ENCODE results near the gene WNK2. TPM values are rescaled to one million over a fixed set of nuclear protein-coding genes. Genes with fewer than 3 reads are reported as not detected.

Gene WNK2
- total RNA-seq, 1 donor from 2014 or later = 1.9 TPM

DNA sequence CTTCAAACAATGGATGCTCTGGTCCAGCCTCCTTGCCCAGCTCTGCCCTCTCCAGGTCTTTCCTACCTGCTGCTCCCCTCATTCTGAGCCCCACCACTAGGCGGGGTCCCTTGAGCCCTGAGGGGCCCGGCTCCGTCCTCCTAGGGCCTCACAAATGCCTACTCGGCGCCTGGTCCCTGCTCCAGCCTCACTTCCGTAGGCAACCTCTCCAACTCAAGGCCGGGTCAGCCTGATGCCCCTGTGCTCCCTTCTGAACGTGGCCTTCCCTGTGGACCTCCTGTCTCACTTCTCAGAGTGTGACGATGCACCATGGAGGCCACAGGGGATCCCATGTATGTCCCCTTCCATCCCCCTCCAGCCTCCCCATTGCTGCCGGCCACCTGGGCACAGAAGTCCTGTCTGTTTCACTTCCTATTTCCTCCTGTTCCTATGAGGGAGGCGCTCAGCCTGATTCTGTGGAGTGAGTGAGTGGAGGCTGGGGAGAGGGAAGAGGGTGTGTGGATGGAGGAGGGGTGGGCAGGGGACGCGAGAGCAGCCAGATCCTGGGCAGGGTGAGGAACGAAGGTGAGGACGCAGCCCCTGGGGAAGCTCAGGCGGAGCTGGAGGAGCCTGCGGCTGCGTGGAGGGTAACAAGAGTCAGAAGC is 140.4 kb downstream of the WNK2 start:
- Histone ChIP-seq H2AFZ (ENCODE audit: low read depth, low read length) (no peak overlapping the region), H3K27ac (ENCODE audit: low read depth, low read length) (no peak overlapping the region), H3K36me3 (ENCODE audit: insufficient read depth, low read length) (no peaks in the 10 kb centered on the region), H3K9me3 (ENCODE audit: insufficient read depth, low read depth, low read length) (no peaks in the 10 kb centered on the region), H3K4me1 (ENCODE audit: insufficient read depth, low read length) (no peaks in the 10 kb centered on the region), H3K9ac (ENCODE audit: low read length) (no peak overlapping the region), H3K4me2 (ENCODE audit: low read length) (no peak overlapping the region), H4K20me1 (ENCODE audit: insufficient read depth, low read length) (no peaks in the 10 kb centered on the region), H3K27me3 (ENCODE audit: insufficient read depth, low read length) (no peaks in the 10 kb centered on the region), H3K79me2 (ENCODE audit: insufficient read depth, low read length) (no peaks in the 10 kb centered on the region), H3K4me3 (ENCODE audit: insufficient read depth, low read depth, low read length) (no peak overlapping the region)
- DNase-seq (ENCODE audit: low read depth) (no peak), FAIRE-seq (no peak)
- H3K27me3 Mint-ChIP-seq (ENCODE audit: low read depth, unreplicated experiment) = peaks cover 11% of the 10 kb centered on the region
- H3K36me3 Mint-ChIP-seq (ENCODE audit: low read depth, unreplicated experiment) = no peaks in the 10 kb centered on the region
- H3K4me1 Mint-ChIP-seq (ENCODE audit: low read depth, unreplicated experiment) = peaks cover 3% of the 10 kb centered on the region
- TF ChIP-seq, protein P1, sequence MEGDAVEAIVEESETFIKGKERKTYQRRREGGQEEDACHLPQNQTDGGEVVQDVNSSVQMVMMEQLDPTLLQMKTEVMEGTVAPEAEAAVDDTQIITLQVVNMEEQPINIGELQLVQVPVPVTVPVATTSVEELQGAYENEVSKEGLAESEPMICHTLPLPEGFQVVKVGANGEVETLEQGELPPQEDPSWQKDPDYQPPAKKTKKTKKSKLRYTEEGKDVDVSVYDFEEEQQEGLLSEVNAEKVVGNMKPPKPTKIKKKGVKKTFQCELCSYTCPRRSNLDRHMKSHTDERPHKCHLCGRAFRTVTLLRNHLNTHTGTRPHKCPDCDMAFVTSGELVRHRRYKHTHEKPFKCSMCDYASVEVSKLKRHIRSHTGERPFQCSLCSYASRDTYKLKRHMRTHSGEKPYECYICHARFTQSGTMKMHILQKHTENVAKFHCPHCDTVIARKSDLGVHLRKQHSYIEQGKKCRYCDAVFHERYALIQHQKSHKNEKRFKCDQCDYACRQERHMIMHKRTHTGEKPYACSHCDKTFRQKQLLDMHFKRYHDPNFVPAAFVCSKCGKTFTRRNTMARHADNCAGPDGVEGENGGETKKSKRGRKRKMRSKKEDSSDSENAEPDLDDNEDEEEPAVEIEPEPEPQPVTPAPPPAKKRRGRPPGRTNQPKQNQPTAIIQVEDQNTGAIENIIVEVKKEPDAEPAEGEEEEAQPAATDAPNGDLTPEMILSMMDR (IDR thresholded peaks at IDR 0.05; ENCODE audit: insufficient read depth, low read depth, low read length) = no peak
- no peak for TF ChIP-seq EZH2 (IDR thresholded peaks at IDR 0.05; ENCODE audit: insufficient read depth, low read length)
- no peaks in the 10 kb centered on the region for H3K9me3 Mint-ChIP-seq (ENCODE audit: unreplicated experiment)
- H3K27ac Mint-ChIP-seq (ENCODE audit: unreplicated experiment) = no peak overlapping the region
- H3K4me3 Mint-ChIP-seq (ENCODE audit: unreplicated experiment) = no peak overlapping the region

DNA sequence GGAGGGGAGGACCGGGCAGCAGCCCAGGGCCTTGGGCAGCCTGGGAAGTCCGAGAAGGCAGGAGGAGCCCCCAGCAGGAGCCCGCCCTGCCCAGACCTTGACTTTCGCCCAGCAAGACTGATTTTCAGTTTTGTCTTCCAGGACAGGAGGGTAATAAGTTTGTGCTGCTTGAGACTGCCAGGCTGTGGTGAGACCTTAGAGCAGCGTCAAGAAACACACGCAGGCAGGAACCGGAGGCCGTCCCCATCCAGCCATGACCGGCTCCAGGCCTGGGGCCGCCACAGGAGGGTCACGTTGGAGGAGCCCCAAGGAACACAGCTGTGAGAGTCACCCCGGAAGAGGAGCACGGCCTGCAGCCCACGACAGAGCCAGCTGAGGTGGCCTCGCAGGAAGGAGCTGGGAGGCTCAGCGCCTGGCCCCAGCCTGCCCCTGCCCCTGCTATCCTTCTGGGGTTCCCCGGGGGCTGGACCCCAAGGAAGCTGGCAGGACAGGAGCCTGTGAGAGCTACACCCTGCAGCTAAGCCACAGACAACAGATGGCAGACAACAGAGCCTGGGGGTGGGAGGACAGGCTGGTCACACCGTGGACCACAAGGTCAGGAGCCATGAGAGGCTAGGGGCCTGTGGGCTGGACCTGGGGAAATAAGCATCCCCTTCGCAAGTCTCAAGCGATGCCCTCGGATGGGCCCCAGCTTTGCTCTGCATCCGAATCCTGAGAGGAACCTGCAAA is 141.5 kb downstream of the WNK2 start:
- Histone ChIP-seq H4K20me1 (ENCODE audit: insufficient read depth, low read length) (no peaks in the 10 kb centered on the region), H3K9ac (ENCODE audit: low read length) (no peak overlapping the region), H3K27ac (ENCODE audit: low read depth, low read length) (no peak overlapping the region), H2AFZ (ENCODE audit: low read depth, low read length) (no peak overlapping the region), H3K4me3 (ENCODE audit: insufficient read depth, low read depth, low read length) (no peak overlapping the region), H3K9me3 (ENCODE audit: insufficient read depth, low read depth, low read length) (no peaks in the 10 kb centered on the region), H3K4me1 (ENCODE audit: insufficient read depth, low read length) (no peaks in the 10 kb centered on the region), H3K36me3 (ENCODE audit: insufficient read depth, low read length) (no peaks in the 10 kb centered on the region), H3K79me2 (ENCODE audit: insufficient read depth, low read length) (no peaks in the 10 kb centered on the region), H3K27me3 (ENCODE audit: insufficient read depth, low read length) (no peaks in the 10 kb centered on the region), H3K4me2 (ENCODE audit: low read length) (no peak overlapping the region)
- no peak for DNase-seq (ENCODE audit: low read depth)
- H3K9me3 Mint-ChIP-seq (ENCODE audit: unreplicated experiment) = no peaks in the 10 kb centered on the region
- H3K36me3 Mint-ChIP-seq (ENCODE audit: low read depth, unreplicated experiment) = no peaks in the 10 kb centered on the region
- FAIRE-seq = no peak
- H3K4me1 Mint-ChIP-seq (ENCODE audit: low read depth, unreplicated experiment) = peaks cover 3% of the 10 kb centered on the region
- H3K27ac Mint-ChIP-seq (ENCODE audit: unreplicated experiment) = no peak overlapping the region
- peaks cover 11% of the 10 kb centered on the region for H3K27me3 Mint-ChIP-seq (ENCODE audit: low read depth, unreplicated experiment)
- H3K4me3 Mint-ChIP-seq (ENCODE audit: unreplicated experiment) = no peak overlapping the region
- TF ChIP-seq, protein P1 (IDR thresholded peaks at IDR 0.05; ENCODE audit: insufficient read depth, low read depth, low read length) = no peak
- no peak for TF ChIP-seq EZH2 (IDR thresholded peaks at IDR 0.05; ENCODE audit: insufficient read depth, low read length)

DNA sequence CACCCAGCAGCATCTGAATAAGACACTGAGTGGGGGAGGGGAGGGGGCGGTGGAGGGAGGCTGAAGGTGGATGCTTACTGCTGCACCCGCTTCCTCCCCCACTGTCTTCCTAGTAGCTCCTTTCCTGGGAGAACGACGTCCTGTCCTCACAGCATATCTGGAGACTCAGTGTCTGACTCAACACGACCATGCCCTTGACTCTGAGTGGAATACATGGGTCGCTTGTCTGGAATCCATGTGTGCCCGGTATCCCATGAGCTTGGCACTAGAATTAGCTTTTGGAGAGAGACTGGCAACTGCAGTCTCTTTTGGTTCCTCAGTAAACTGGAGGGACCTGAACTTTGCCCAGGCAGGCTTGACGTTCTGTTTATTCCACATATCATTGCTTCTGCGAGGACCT is 142.1 kb downstream of the WNK2 start:
- DNase-seq (ENCODE audit: low read depth) (no peak), FAIRE-seq (no peak)
- Mint-ChIP-seq H3K27me3 (ENCODE audit: low read depth, unreplicated experiment) (peaks cover 11% of the 10 kb centered on the region), H3K27ac (ENCODE audit: unreplicated experiment) (no peak overlapping the region), H3K9me3 (ENCODE audit: unreplicated experiment) (no peaks in the 10 kb centered on the region), H3K4me3 (ENCODE audit: unreplicated experiment) (no peak overlapping the region), H3K36me3 (ENCODE audit: low read depth, unreplicated experiment) (no peaks in the 10 kb centered on the region), H3K4me1 (ENCODE audit: low read depth, unreplicated experiment) (peaks cover 3% of the 10 kb centered on the region)
- Histone ChIP-seq H3K79me2 (ENCODE audit: insufficient read depth, low read length) (no peaks in the 10 kb centered on the region), H2AFZ (ENCODE audit: low read depth, low read length) (no peak overlapping the region), H4K20me1 (ENCODE audit: insufficient read depth, low read length) (no peaks in the 10 kb centered on the region), H3K36me3 (ENCODE audit: insufficient read depth, low read length) (no peaks in the 10 kb centered on the region), H3K27me3 (ENCODE audit: insufficient read depth, low read length) (no peaks in the 10 kb centered on the region), H3K4me1 (ENCODE audit: insufficient read depth, low read length) (no peaks in the 10 kb centered on the region), H3K9me3 (ENCODE audit: insufficient read depth, low read depth, low read length) (no peaks in the 10 kb centered on the region), H3K9ac (ENCODE audit: low read length) (no peak overlapping the region), H3K4me2 (ENCODE audit: low read length) (no peak overlapping the region), H3K27ac (ENCODE audit: low read depth, low read length) (no peak overlapping the region), H3K4me3 (ENCODE audit: insufficient read depth, low read depth, low read length) (no peak overlapping the region)
- TF ChIP-seq EZH2 (IDR thresholded peaks at IDR 0.05; ENCODE audit: insufficient read depth, low read length) = no peak
- TF ChIP-seq, protein P1 (IDR thresholded peaks at IDR 0.05; ENCODE audit: insufficient read depth, low read depth, low read length) = no peak
